Nephron progenitor cell (in vitro differentiated cells): ENCODE results near the gene ITIH3.

ENCODE experiments used
- DNase-seq: peaks from one replicate; pipeline ENCODE4 v3.0.0; 2021
- H3K27ac Mint-ChIP-seq: 2 replicates; pipeline ENCODE4 v1.8.0; 2021; ENCODE audit warnings: mild to moderate bottlenecking, moderate library complexity, mixed read lengths
- H3K27me3 Mint-ChIP-seq: 2 replicates; pipeline ENCODE4 v1.8.0; 2021; ENCODE audit warnings: mild to moderate bottlenecking, low read depth, mixed read lengths; ENCODE audit not compliant: poor library complexity
- H3K36me3 Mint-ChIP-seq: 2 replicates; pipeline ENCODE4 v1.8.0; 2021; ENCODE audit warnings: low read depth, mixed read lengths
- H3K4me1 Mint-ChIP-seq: 2 replicates; pipeline ENCODE4 v1.8.0; 2021; ENCODE audit warnings: mixed read lengths
- H3K4me3 Mint-ChIP-seq: 2 replicates; pipeline ENCODE4 v1.8.0; 2021; ENCODE audit warnings: mild to moderate bottlenecking, moderate library complexity, mixed read lengths
- H3K9me3 Mint-ChIP-seq: 2 replicates; pipeline ENCODE4 v1.8.0; 2021; ENCODE audit warnings: mild to moderate bottlenecking, moderate library complexity, mixed read lengths
- CTCF ChIP-seq: fragments of 200-600 bp; sonication (generic); IDR thresholded peaks from 2 replicates; pipeline ENCODE4 v1.5.0; 2021; ENCODE audit warnings: antibody characterized with exemption

ITIH3 gene

GRCh38 chr3:52820736-52821135 is 26.1 kb downstream of the ITIH3 start:
- DNase-seq = peak; percentile 52

DNA sequence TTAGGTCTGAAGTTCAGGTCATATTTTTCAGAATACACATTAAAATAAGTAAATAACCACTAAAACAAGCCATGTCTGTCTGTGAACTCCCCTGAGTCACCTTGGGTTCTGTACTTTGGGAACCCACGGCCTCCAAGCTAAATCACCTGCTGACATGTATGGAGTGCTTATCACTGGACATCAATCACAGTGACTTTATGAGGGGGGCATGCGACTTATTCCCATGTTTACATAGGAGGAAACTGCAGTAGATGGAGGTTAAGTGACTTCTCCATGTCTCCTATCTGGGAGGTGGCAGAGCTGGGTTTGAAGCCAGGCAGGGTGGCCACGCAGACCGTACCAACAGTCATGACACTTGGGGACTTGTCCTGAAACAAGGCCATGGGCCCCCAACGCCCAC is 27.8 kb downstream of the ITIH3 start:
- Mint-ChIP-seq H3K9me3 (no peaks in the 10 kb centered on the region), H3K27ac (no peak overlapping the region), H3K4me1 (peaks cover 42% of the 10 kb centered on the region), H3K4me3 (no peak overlapping the region), H3K27me3 (no peaks in the 10 kb centered on the region), H3K36me3 (no peaks in the 10 kb centered on the region)
- TF ChIP-seq CTCF = no peak
- DNase-seq = no peak

More at GRCh38 chr3:52820736-52821135, 26.1 kb downstream of the ITIH3 start:
- Mint-ChIP-seq H3K27ac (no peak overlapping the region), H3K9me3 (no peaks in the 10 kb centered on the region), H3K4me1 (peaks cover 41% of the 10 kb centered on the region), H3K36me3 (no peaks in the 10 kb centered on the region), H3K27me3 (no peaks in the 10 kb centered on the region), H3K4me3 (no peak overlapping the region)
- TF ChIP-seq CTCF = peak; percentile 69

DNA sequence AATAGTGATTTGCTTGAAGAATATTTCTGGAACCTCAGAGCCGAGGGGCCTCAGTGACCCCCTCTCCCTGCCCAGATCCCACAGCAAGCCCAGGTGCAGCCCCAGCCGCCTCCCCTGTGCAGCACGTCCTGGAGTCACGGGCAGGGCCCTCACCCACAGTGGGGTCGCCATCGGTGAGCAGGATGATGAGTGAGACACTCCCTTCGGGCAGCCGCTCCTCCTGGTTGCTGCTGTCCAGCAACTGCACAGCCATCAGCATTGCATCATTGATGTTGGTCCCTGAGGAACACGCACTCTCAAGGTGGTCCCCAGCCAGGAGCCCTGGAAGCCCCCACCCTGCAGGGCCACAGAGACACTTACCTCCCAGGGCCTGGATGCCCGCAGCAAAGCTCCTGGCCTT is 29.4 kb downstream of the ITIH3 start:
- Mint-ChIP-seq H3K4me3 (no peak overlapping the region), H3K27me3 (no peaks in the 10 kb centered on the region), H3K36me3 (no peaks in the 10 kb centered on the region), H3K4me1 (peaks cover 41% of the 10 kb centered on the region), H3K27ac (no peak overlapping the region), H3K9me3 (no peaks in the 10 kb centered on the region)
- no peak for DNase-seq
- TF ChIP-seq CTCF = no peak

- no peaks in the 10 kb centered on the region for H3K36me3 Mint-ChIP-seq
- H3K9me3 Mint-ChIP-seq = no peaks in the 10 kb centered on the region
- peaks cover 30% of the 10 kb centered on the region for H3K4me1 Mint-ChIP-seq
- H3K4me3 Mint-ChIP-seq = no peak overlapping the region
- H3K27ac Mint-ChIP-seq = no peak overlapping the region
- no peak for DNase-seq
- TF ChIP-seq CTCF = no peak
- H3K27me3 Mint-ChIP-seq = no peaks in the 10 kb centered on the region
Measured at GRCh38 chr3:52827441-52827840, 32.8 kb downstream of the ITIH3 start.

GRCh38 chr3:52827866-52828376 is 33.3 kb downstream of the ITIH3 start:
- Mint-ChIP-seq H3K9me3 (no peaks in the 10 kb centered on the region), H3K27me3 (no peaks in the 10 kb centered on the region), H3K4me1 (peaks cover 29% of the 10 kb centered on the region), H3K27ac (no peak overlapping the region), H3K4me3 (no peak overlapping the region), H3K36me3 (no peaks in the 10 kb centered on the region)
- no peak for TF ChIP-seq CTCF
- DNase-seq = no peak

DNA sequence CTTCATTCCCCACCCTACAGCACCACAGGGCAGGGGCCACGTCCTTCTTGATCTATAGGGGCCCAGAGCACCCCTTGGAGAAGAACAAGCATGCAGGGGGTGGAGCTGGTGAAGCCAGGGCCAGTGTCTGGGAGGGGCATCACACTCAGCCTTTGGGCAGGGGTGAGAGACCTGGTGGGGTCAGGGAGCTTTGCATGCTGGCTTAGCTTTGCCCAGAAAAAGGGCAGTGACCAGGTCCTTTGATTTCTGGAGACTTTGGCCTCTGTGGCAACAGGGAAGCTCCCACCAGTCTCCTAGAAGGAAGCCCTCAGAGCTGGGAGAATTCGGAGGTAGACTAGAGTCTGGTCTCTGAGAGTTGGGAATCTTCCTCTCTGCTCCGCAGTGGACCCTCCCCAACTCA is 34.9 kb downstream of the ITIH3 start:
- no peaks in the 10 kb centered on the region for H3K36me3 Mint-ChIP-seq
- no peak overlapping the region for H3K27ac Mint-ChIP-seq
- no peaks in the 10 kb centered on the region for H3K9me3 Mint-ChIP-seq
- H3K4me3 Mint-ChIP-seq = no peak overlapping the region
- no peak for DNase-seq
- H3K4me1 Mint-ChIP-seq = peaks cover 44% of the 10 kb centered on the region
- no peaks in the 10 kb centered on the region for H3K27me3 Mint-ChIP-seq
- no peak for TF ChIP-seq CTCF
